NCI-H460 (cell line): ENCODE data around the gene ITGA3. TPM values are rescaled to one million over a fixed set of nuclear protein-coding genes. Genes with fewer than 3 reads are reported as not detected.

Source experiments
- total RNA-seq: library from RNA; depleted of rRNA; stranded (reverse); fragments of >200 nt; shearing (Covaris generic); gene quantifications from 2 replicates; pipeline ENCODE4 v1.2.3, GENCODE V29; 2014; rRNA removed

ITGA3 gene
- total RNA-seq, 1 experiment from 2014 or later: 19.5 TPM

Other genes starting within 250 kb of the ITGA3 start
- not detected in 2 replicates for gene TAC4, start 208.0 kb upstream of the ITGA3 start, total RNA-seq
- gene DLX4, start 86.9 kb upstream of the ITGA3 start, total RNA-seq: 0.12 and 0.54 TPM in 2 replicates
- not detected in 2 replicates for gene DLX3, start 60.9 kb upstream of the ITGA3 start, total RNA-seq
- gene PDK2, start 39.2 kb downstream of the ITGA3 start, total RNA-seq: 3.9 and 4.4 TPM in 2 replicates
- not detected in 2 replicates for gene SAMD14, start 74.0 kb downstream of the ITGA3 start, total RNA-seq
- 38.9 and 40.6 TPM in 2 replicates for gene PPP1R9B, start 94.6 kb downstream of the ITGA3 start, total RNA-seq
- gene SGCA, start 109.9 kb downstream of the ITGA3 start, total RNA-seq: not detected in 2 replicates
- 0.66 and 1.2 TPM in 2 replicates for gene COL1A1, start 145.5 kb downstream of the ITGA3 start, total RNA-seq
- gene TMEM92, start 218.4 kb downstream of the ITGA3 start, total RNA-seq: 0.52 and 1.4 TPM in 2 replicates